Liver (tissue), 9 donors: ENCODE results near the gene RNF212. TPM values are rescaled to one million over a fixed set of nuclear protein-coding genes. Genes with fewer than 3 reads are reported as not detected.

Experiments
- DNase-seq: peaks from one replicate; pipeline ENCODE4 v3.0.0-alpha.2; 2017; ENCODE audit warnings: low spot score
- H3K27ac ChIP-seq, 2 donors: one replicate each; pipeline ENCODE4 v1.7.0; 2013; ENCODE audit warnings: inconsistent platforms in 2 of 2, low read length in 2 of 2, control low read depth in 1 of 2, low read depth in 1 of 2, mild to moderate bottlenecking in 1 of 2
- H3K27me3 ChIP-seq, 4 donors: one replicate each; pipeline versions ENCODE4 v1.6.1 to v1.7.0; 2013; ENCODE audit warnings: low read length in 3 of 4, inconsistent platforms in 1 of 4, mild to moderate bottlenecking in 1 of 4, moderate library complexity in 1 of 4; ENCODE audit not compliant: control insufficient read depth in 4 of 4, insufficient read depth in 4 of 4
- H3K36me3 ChIP-seq, 4 donors: one replicate each; pipeline versions ENCODE4 v1.6.1 to v1.7.0; 2013; ENCODE audit warnings: low read length in 3 of 4, mild to moderate bottlenecking in 3 of 4, low read depth in 1 of 4, moderate library complexity in 1 of 4; ENCODE audit not compliant: control insufficient read depth in 4 of 4, insufficient read depth in 3 of 4
- H3K4me1 ChIP-seq, 4 donors: one replicate each; pipeline versions ENCODE4 v1.6.1 to v1.7.0; 2013; ENCODE audit warnings: low read length in 3 of 4, mild to moderate bottlenecking in 3 of 4, moderate library complexity in 1 of 4; ENCODE audit not compliant: control insufficient read depth in 4 of 4, insufficient read depth in 4 of 4
- H3K4me3 ChIP-seq, 3 donors: one replicate each; pipeline versions ENCODE4 v1.6.1 to v1.7.0; 2013; ENCODE audit warnings: low read length in 3 of 3, control low read depth in 1 of 3, low read depth in 1 of 3, mild to moderate bottlenecking in 1 of 3
- H3K9ac ChIP-seq, 2 donors: one replicate each; pipeline ENCODE4 v1.7.0; 2013; ENCODE audit warnings: low read length in 2 of 2, mild to moderate bottlenecking in 2 of 2, moderate library complexity in 2 of 2, control low read depth in 1 of 2, low read depth in 1 of 2
- H3K9me3 ChIP-seq, 4 donors: one replicate each; pipeline versions ENCODE4 v1.6.1 to v1.7.0; 2013; ENCODE audit warnings: low read length in 3 of 4; ENCODE audit not compliant: control insufficient read depth in 4 of 4
- EGR1 ChIP-seq, 2 donors: IDR thresholded peaks; 2 replicates each; pipeline ENCODE4 v1.6.1; 2016 to 2018; ENCODE audit warnings: antibody characterized with exemption in 2 of 2, low read depth in 2 of 2
- FOXA2 ChIP-seq: IDR thresholded peaks from 2 replicates; pipeline ENCODE4 v1.6.1; 2016; ENCODE audit warnings: antibody characterized with exemption
- GABPA ChIP-seq, 2 donors: IDR thresholded peaks in 1 of 2; conservative IDR thresholded peaks in 1 of 2; 2 replicates each; pipeline ENCODE4 v1.6.1; 2016; ENCODE audit warnings: antibody characterized with exemption in 2 of 2, mild to moderate bottlenecking in 1 of 2, moderate library complexity in 1 of 2
- HNF4A ChIP-seq, 2 donors: conservative IDR thresholded peaks; 2 replicates each; pipeline ENCODE4 v1.6.1; 2016; ENCODE audit warnings: antibody characterized with exemption in 2 of 2, mild to moderate bottlenecking in 2 of 2
- HNF4G ChIP-seq: IDR thresholded peaks from 2 replicates; pipeline ENCODE4 v1.6.1; 2016; ENCODE audit warnings: antibody characterized with exemption
- JUND ChIP-seq, 2 donors: IDR thresholded peaks; 2 replicates each; pipeline ENCODE4 v1.6.1; 2016; ENCODE audit warnings: antibody characterized with exemption in 2 of 2
- NR2F2 ChIP-seq: IDR thresholded peaks from 2 replicates; pipeline ENCODE4 v1.6.1; 2016; ENCODE audit warnings: antibody characterized with exemption
- RAD21 ChIP-seq, 2 donors: IDR thresholded peaks; 2 replicates each; pipeline ENCODE4 v1.6.1; 2016; ENCODE audit warnings: antibody characterized with exemption in 2 of 2, mild to moderate bottlenecking in 2 of 2
- RXRA ChIP-seq, 2 donors: IDR thresholded peaks; 2 replicates each; pipeline ENCODE4 v1.6.1; 2017 to 2018; ENCODE audit warnings: antibody characterized with exemption in 2 of 2, mild to moderate bottlenecking in 1 of 2
- SP1 ChIP-seq: IDR thresholded peaks from 2 replicates; pipeline ENCODE4 v1.6.1; 2018; ENCODE audit warnings: antibody characterized with exemption, mild to moderate bottlenecking
- TAF1 ChIP-seq: conservative IDR thresholded peaks from 2 replicates; pipeline ENCODE4 v1.6.1; 2016; ENCODE audit warnings: antibody characterized with exemption, mild to moderate bottlenecking
- YY1 ChIP-seq: IDR thresholded peaks from 2 replicates; pipeline ENCODE4 v1.6.1; 2016; ENCODE audit warnings: antibody characterized with exemption, mild to moderate bottlenecking
- WGBS: extraction: QIAGEN DNeasy Blood & Tissue Kit; methylation state at CpG from one replicate; pipeline ENCODE4 v1.1.7; 2013; 5-methylcytosine and 5-hydroxymethylcytosine counted together
- polyA plus RNA-seq, 2 donors: library from polyadenylated mRNA; stranded (reverse) in 1 of 2; unstranded in 1 of 2; fragments of 200-250 nt in 1 of 2; fragments of >200 nt in 1 of 2; fragmentation: Nextera tagmentation in 1 of 2; extraction: Ambion mirVana in 1 of 2; gene quantifications; one replicate each; pipeline versions ENCODE4 v1.2.1 to v1.2.3, GENCODE V29; 2013 to 2015
- total RNA-seq, 2 donors: library from RNA; depleted of rRNA; stranded (reverse); fragments of >200 nt; gene quantifications; one replicate each; pipeline ENCODE4 v1.2.3, GENCODE V29; 2014
- TF ChIP-seq, protein P1 (sequence below): IDR thresholded peaks from 2 replicates; pipeline ENCODE4 v1.6.1; 2016; ENCODE audit warnings: antibody characterized with exemption, mild to moderate bottlenecking
- TF ChIP-seq, protein P2 (sequence below): fragments of 150-350 bp; IDR thresholded peaks from 2 replicates; pipeline ENCODE4 v1.5.1; 2017; ENCODE audit warnings: improper control_type of control experiment, low read depth, low read length; ENCODE audit not compliant: missing input control
- TF ChIP-seq, protein P3 (sequence below): IDR thresholded peaks from 2 replicates; pipeline ENCODE4 v1.6.1; 2016; ENCODE audit warnings: antibody characterized with exemption
- TF ChIP-seq, protein P4 (sequence below): IDR thresholded peaks from 2 replicates; pipeline ENCODE4 v1.6.1; 2016; ENCODE audit warnings: antibody characterized with exemption
- TF ChIP-seq, protein P5 (sequence below): IDR thresholded peaks from 2 replicates; pipeline ENCODE4 v1.6.1; 2016; ENCODE audit warnings: antibody characterized with exemption
- donor health status: healthy.
- donor health status: healthy.
- donor health status: healthy.
- donor health status: healthy.
- donor health status: healthy.

RNF212 gene
- total and polyA plus RNA-seq, 4 donors = 0.32 to 0.47 (median 0.38) TPM; not detected in 1

DNA sequence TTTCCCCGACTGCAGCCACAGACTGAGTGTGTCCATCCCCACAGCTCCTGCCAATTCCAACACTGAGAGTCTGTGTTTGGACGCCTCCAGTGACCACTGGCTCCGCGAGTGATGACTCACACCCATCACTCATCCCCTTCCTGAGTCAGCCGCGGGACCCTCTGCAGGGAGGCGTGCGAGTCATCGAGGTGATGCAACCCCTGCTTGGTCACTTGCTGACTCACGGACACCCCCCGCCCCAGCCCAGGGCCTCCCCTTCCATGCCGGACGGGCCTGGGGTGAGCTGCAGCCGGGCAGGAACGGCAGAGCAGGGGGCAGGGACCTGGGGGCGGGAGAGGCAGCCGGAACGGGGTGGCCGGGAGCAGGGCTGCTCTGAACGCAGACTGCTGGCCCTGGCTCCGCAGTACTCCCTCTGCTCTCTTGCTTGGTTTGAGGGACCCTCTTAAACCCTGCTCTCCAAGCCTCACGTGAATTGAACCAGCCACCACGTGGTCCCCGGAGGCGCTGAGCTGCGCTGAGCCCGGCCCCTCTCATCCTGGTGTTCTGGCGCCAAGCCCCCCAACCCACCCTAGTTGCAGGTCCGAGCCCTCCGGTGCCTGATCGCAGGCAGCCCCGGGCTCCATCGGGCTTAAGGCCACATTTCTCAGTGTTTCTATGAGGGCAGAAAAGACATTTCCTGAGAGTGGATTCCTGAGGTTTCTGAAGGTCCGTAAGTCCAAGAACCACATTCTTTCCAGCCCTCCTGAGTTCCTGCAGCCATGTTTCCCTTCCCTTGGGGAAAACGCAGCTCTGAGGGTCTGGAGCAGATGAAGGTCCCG is 69.5 kb downstream of the RNF212 start:
- no peaks in the 10 kb centered on the region for H3K36me3 ChIP-seq
- no peak for DNase-seq
- H3K4me3 ChIP-seq = no peak overlapping the region
- peaks cover 8 to 17% (median 11%) of the 10 kb centered on the region in 4 donors for H3K4me1 ChIP-seq
- H3K9me3 ChIP-seq = no peaks in the 10 kb centered on the region
- H3K9ac ChIP-seq = no peak overlapping the region
- TF ChIP-seq, protein P1, sequence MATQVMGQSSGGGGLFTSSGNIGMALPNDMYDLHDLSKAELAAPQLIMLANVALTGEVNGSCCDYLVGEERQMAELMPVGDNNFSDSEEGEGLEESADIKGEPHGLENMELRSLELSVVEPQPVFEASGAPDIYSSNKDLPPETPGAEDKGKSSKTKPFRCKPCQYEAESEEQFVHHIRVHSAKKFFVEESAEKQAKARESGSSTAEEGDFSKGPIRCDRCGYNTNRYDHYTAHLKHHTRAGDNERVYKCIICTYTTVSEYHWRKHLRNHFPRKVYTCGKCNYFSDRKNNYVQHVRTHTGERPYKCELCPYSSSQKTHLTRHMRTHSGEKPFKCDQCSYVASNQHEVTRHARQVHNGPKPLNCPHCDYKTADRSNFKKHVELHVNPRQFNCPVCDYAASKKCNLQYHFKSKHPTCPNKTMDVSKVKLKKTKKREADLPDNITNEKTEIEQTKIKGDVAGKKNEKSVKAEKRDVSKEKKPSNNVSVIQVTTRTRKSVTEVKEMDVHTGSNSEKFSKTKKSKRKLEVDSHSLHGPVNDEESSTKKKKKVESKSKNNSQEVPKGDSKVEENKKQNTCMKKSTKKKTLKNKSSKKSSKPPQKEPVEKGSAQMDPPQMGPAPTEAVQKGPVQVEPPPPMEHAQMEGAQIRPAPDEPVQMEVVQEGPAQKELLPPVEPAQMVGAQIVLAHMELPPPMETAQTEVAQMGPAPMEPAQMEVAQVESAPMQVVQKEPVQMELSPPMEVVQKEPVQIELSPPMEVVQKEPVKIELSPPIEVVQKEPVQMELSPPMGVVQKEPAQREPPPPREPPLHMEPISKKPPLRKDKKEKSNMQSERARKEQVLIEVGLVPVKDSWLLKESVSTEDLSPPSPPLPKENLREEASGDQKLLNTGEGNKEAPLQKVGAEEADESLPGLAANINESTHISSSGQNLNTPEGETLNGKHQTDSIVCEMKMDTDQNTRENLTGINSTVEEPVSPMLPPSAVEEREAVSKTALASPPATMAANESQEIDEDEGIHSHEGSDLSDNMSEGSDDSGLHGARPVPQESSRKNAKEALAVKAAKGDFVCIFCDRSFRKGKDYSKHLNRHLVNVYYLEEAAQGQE = no peak
- TF ChIP-seq, protein P2, sequence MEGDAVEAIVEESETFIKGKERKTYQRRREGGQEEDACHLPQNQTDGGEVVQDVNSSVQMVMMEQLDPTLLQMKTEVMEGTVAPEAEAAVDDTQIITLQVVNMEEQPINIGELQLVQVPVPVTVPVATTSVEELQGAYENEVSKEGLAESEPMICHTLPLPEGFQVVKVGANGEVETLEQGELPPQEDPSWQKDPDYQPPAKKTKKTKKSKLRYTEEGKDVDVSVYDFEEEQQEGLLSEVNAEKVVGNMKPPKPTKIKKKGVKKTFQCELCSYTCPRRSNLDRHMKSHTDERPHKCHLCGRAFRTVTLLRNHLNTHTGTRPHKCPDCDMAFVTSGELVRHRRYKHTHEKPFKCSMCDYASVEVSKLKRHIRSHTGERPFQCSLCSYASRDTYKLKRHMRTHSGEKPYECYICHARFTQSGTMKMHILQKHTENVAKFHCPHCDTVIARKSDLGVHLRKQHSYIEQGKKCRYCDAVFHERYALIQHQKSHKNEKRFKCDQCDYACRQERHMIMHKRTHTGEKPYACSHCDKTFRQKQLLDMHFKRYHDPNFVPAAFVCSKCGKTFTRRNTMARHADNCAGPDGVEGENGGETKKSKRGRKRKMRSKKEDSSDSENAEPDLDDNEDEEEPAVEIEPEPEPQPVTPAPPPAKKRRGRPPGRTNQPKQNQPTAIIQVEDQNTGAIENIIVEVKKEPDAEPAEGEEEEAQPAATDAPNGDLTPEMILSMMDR = no peak
- TF ChIP-seq RXRA (IDR thresholded peaks at IDR 0.05) = no peak
- WGBS = 34% methylated on average over 36 of the region's 36 CpGs
- H3K27me3 ChIP-seq = peaks cover 0 to 4% (median 0%) of the 10 kb centered on the region in 4 donors
- no peak overlapping the region for H3K27ac ChIP-seq

DNA sequence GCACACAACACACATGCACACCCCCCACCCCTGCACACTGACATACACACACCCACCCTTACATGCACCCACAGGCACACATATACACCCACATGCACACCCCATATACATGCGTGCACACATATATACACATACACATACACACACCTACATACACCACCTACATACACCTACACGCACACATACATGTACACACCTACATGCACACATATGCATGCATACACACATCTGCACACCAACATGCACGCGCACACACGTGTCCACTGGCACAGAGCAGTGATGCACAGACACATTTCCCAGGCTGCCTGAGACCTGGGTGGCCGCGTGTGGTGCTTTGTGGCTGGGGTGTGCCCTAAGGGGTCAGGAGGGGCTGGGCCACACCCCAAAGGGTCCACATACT is 70.2 kb downstream of the RNF212 start:
- no peak overlapping the region for H3K27ac ChIP-seq
- peaks cover 8 to 15% (median 11%) of the 10 kb centered on the region in 4 donors for H3K4me1 ChIP-seq
- DNase-seq = no peak
- H3K36me3 ChIP-seq = no peaks in the 10 kb centered on the region
- WGBS = 72% methylated on average over 7 of the region's 7 CpGs
- H3K9ac ChIP-seq = no peak overlapping the region
- no peak overlapping the region for H3K4me3 ChIP-seq
- H3K9me3 ChIP-seq = no peaks in the 10 kb centered on the region
- peaks cover 0 to 4% (median 0%) of the 10 kb centered on the region in 4 donors for H3K27me3 ChIP-seq
- TF ChIP-seq EGR1 (IDR thresholded peaks at IDR 0.05; ENCODE audit: low read depth in 2 of 2) (no peak), RAD21 (IDR thresholded peaks at IDR 0.05) (no peak), TAF1 (no peak), RXRA (IDR thresholded peaks at IDR 0.05) (no peak), FOXA2 (no peak), JUND (IDR thresholded peaks at IDR 0.05) (no peak), HNF4G (no peak), NR2F2 (no peak), SP1 (no peak), GABPA (IDR thresholded peaks at IDR 0.05 in 1 of 2, conservative IDR thresholded peaks at IDR 0.05 in 1 of 2) (no peak), YY1 (no peak), HNF4A (conservative IDR thresholded peaks at IDR 0.05) (no peak)
- TF ChIP-seq, protein P3, sequence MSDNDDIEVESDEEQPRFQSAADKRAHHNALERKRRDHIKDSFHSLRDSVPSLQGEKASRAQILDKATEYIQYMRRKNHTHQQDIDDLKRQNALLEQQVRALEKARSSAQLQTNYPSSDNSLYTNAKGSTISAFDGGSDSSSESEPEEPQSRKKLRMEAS = no peak
- TF ChIP-seq, protein P2 = no peak
- TF ChIP-seq, protein P1 = no peak
- TF ChIP-seq, protein P4, sequence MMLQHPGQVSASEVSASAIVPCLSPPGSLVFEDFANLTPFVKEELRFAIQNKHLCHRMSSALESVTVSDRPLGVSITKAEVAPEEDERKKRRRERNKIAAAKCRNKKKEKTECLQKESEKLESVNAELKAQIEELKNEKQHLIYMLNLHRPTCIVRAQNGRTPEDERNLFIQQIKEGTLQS = no peak
- TF ChIP-seq, protein P5, sequence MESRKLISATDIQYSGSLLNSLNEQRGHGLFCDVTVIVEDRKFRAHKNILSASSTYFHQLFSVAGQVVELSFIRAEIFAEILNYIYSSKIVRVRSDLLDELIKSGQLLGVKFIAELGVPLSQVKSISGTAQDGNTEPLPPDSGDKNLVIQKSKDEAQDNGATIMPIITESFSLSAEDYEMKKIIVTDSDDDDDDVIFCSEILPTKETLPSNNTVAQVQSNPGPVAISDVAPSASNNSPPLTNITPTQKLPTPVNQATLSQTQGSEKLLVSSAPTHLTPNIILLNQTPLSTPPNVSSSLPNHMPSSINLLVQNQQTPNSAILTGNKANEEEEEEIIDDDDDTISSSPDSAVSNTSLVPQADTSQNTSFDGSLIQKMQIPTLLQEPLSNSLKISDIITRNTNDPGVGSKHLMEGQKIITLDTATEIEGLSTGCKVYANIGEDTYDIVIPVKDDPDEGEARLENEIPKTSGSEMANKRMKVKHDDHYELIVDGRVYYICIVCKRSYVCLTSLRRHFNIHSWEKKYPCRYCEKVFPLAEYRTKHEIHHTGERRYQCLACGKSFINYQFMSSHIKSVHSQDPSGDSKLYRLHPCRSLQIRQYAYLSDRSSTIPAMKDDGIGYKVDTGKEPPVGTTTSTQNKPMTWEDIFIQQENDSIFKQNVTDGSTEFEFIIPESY = no peak
